ENCODE results near the gene PIM1.

Gene PIM1

GRCh38 chr6:37141281-37142049 is 28.5 kb upstream of the PIM1 start:
- Mint-ChIP-seq H3K36me3 (ENCODE audit: low read depth) (no peaks in the 10 kb centered on the region), H3K27ac (peak overlapping the region; percentile 95 to 97 (median 95)), H3K4me1 (peaks cover 68% of the 10 kb centered on the region), H3K27me3 (ENCODE audit: low read depth) (no peaks in the 10 kb centered on the region), H3K9me3 (no peaks in the 10 kb centered on the region), H3K4me3 (peak overlapping the region; percentile 20 to 35 (median 30))
- no peak for TF ChIP-seq CTCF (IDR thresholded peaks at IDR 0.05; ENCODE audit: unreplicated experiment in 3 of 3)

GRCh38 chr6:37142050-37142614 is 27.8 kb upstream of the PIM1 start:
- H3K36me3 Mint-ChIP-seq (ENCODE audit: low read depth), result no peaks in the 10 kb centered on the region
- H3K27me3 Mint-ChIP-seq (ENCODE audit: low read depth), result no peaks in the 10 kb centered on the region
- H3K9me3 Mint-ChIP-seq, result no peaks in the 10 kb centered on the region
- H3K4me1 Mint-ChIP-seq, result peaks cover 61% of the 10 kb centered on the region
- no peak for TF ChIP-seq CTCF (IDR thresholded peaks at IDR 0.05; ENCODE audit: unreplicated experiment in 3 of 3)
- H3K27ac Mint-ChIP-seq, result peak overlapping the region; percentile 95 to 97 (median 95)
- H3K4me3 Mint-ChIP-seq, result peak overlapping the region; percentile 20 to 35 (median 30)

- TF ChIP-seq CTCF (IDR thresholded peaks at IDR 0.05; ENCODE audit: unreplicated experiment in 3 of 3), result no peak
- Mint-ChIP-seq H3K4me1 (peaks cover 52% of the 10 kb centered on the region), H3K27me3 (ENCODE audit: low read depth) (no peaks in the 10 kb centered on the region), H3K27ac (peak overlapping the region; percentile 95 to 98 (median 95)), H3K9me3 (no peaks in the 10 kb centered on the region), H3K4me3 (no peak overlapping the region), H3K36me3 (ENCODE audit: low read depth) (no peaks in the 10 kb centered on the region)
These were observed 26.4 kb upstream of the PIM1 start for GRCh38 chr6:37143585-37143984.

DNA sequence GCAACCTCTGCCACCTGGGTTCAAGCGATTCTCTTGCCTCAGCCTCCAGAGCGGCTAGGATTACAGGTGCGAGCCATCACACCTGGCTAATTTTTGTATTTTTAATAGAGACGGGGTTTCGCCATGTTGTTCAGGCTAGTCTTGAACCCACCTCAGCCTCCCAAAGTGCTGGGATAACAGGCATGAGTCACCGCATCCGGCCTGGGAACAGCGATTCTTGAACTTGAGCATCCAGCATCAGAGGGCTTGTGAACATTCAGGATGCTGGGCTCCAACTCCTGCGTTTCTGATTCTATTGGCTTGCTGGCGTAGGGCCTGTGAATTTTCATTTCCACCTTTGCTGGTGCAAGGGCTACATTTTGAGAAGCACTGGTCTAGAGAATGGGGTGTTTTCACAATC is 24.5 kb upstream of the PIM1 start:
- peak overlapping the region; percentile 65 to 83 (median 80) for H3K27ac Mint-ChIP-seq
- no peak for TF ChIP-seq CTCF (IDR thresholded peaks at IDR 0.05; ENCODE audit: unreplicated experiment in 3 of 3)
- no peaks in the 10 kb centered on the region for H3K27me3 Mint-ChIP-seq (ENCODE audit: low read depth)
- no peaks in the 10 kb centered on the region for H3K36me3 Mint-ChIP-seq (ENCODE audit: low read depth)
- no peaks in the 10 kb centered on the region for H3K9me3 Mint-ChIP-seq
- no peak overlapping the region for H3K4me3 Mint-ChIP-seq
- H3K4me1 Mint-ChIP-seq, result peaks cover 49% of the 10 kb centered on the region

GRCh38 chr6:37146735-37147157 is 23.2 kb upstream of the PIM1 start:
- no peak for TF ChIP-seq CTCF (IDR thresholded peaks at IDR 0.05; ENCODE audit: unreplicated experiment in 3 of 3)
- H3K27ac Mint-ChIP-seq, result peak overlapping the region in 2 of 3 experiments; percentile 65 to 70
- no peak overlapping the region for H3K4me3 Mint-ChIP-seq
- H3K36me3 Mint-ChIP-seq (ENCODE audit: low read depth), result no peaks in the 10 kb centered on the region
- peaks cover 39% of the 10 kb centered on the region for H3K4me1 Mint-ChIP-seq
- H3K27me3 Mint-ChIP-seq (ENCODE audit: low read depth), result no peaks in the 10 kb centered on the region
- H3K9me3 Mint-ChIP-seq, result no peaks in the 10 kb centered on the region

All from nephron (organoid).